Neuronal stem cell (in vitro differentiated cells): ENCODE measurements around the gene RING1.
A peak's percentile ranks its signal among the peaks of the same experiment; 100 is the strongest.

Experiments
- DNase-seq: peaks from one replicate; pipeline ENCODE4 v3.0.0-alpha.2; 2013; ENCODE audit warnings: low spot score
- H2AFZ ChIP-seq: one replicate; pipeline ENCODE4 v1.6.1; 2013; ENCODE audit warnings: mild to moderate bottlenecking, low read length, inconsistent platforms
- H2AK5ac ChIP-seq: 2 replicates; pipeline ENCODE4 v1.6.1; 2013; ENCODE audit warnings: low read depth, mild to moderate bottlenecking, inconsistent platforms, low read length, moderate library complexity, mixed read lengths
- H2BK120ac ChIP-seq: 2 replicates; pipeline ENCODE4 v1.6.1; 2013; ENCODE audit warnings: low read depth, mild to moderate bottlenecking, inconsistent platforms, low read length, moderate library complexity, mixed read lengths
- H2BK12ac ChIP-seq: one replicate; pipeline ENCODE4 v1.6.1; 2013; ENCODE audit warnings: low read length, inconsistent platforms
- H2BK15ac ChIP-seq: 2 replicates; pipeline ENCODE4 v1.6.1; 2013; ENCODE audit warnings: mild to moderate bottlenecking, low read length, inconsistent platforms, mixed read lengths
- H2BK5ac ChIP-seq: one replicate; pipeline ENCODE4 v1.6.1; 2013; ENCODE audit warnings: inconsistent platforms, mild to moderate bottlenecking, low read length, moderate library complexity
- H3K14ac ChIP-seq: one replicate; pipeline ENCODE4 v1.6.1; 2013; ENCODE audit warnings: low read length, inconsistent platforms
- H3K18ac ChIP-seq: 2 replicates; pipeline ENCODE4 v1.6.1; 2013; ENCODE audit warnings: low read length, inconsistent platforms
- H3K23ac ChIP-seq: 2 replicates; pipeline ENCODE4 v1.6.1; 2013; ENCODE audit warnings: low read depth, mild to moderate bottlenecking, mixed read lengths, low read length, inconsistent platforms; ENCODE audit not compliant: poor library complexity
- H3K27ac ChIP-seq: replicated peaks from 3 replicates; pipeline ENCODE4 v1.5.1; 2013; ENCODE audit warnings: low read length, inconsistent platforms
- H3K27me3 ChIP-seq, 3 experiments: 2 replicates each; pipeline ENCODE4 v1.6.1; 2013; ENCODE audit warnings: low read length in 3 of 3, mild to moderate bottlenecking in 2 of 3, inconsistent platforms in 1 of 3, low read depth in 1 of 3, mixed read lengths in 1 of 3, moderate library complexity in 1 of 3; ENCODE audit not compliant: control insufficient read depth in 3 of 3, insufficient read depth in 3 of 3
- H3K36me3 ChIP-seq, 2 donors: replicated peaks in 1 of 2; 2 replicates each; pipeline ENCODE4 v1.6.1; 2013; ENCODE audit warnings: low read length in 2 of 2; ENCODE audit not compliant: control insufficient read depth in 2 of 2, insufficient read depth in 2 of 2
- H3K4ac ChIP-seq: 2 replicates; pipeline ENCODE4 v1.6.1; 2013; ENCODE audit warnings: inconsistent platforms, mild to moderate bottlenecking, low read length, moderate library complexity
- H3K4me1 ChIP-seq, 2 donors: 1 replicate in 1 of 2; 2 replicates in 1 of 2; pipeline ENCODE4 v1.6.1; 2013; ENCODE audit warnings: low read length in 2 of 2, low read depth in 1 of 2; ENCODE audit not compliant: control insufficient read depth in 2 of 2, insufficient read depth in 1 of 2
- H3K4me2 ChIP-seq: one replicate; pipeline ENCODE4 v1.6.1; 2013; ENCODE audit warnings: mild to moderate bottlenecking, low read length, inconsistent platforms; ENCODE audit not compliant: insufficient read depth, poor library complexity, severe bottlenecking
- H3K4me3 ChIP-seq, 2 donors: 2 replicates each; pipeline ENCODE4 v1.5.1; 2013; ENCODE audit warnings: low read length in 2 of 2, mild to moderate bottlenecking in 2 of 2, inconsistent platforms in 1 of 2, moderate library complexity in 1 of 2
- H3K79me1 ChIP-seq: one replicate; pipeline ENCODE4 v1.6.1; 2013; ENCODE audit warnings: low read depth, mild to moderate bottlenecking, inconsistent platforms, low read length, moderate library complexity
- H3K9ac ChIP-seq: one replicate; pipeline ENCODE4 v1.6.1; 2013; ENCODE audit warnings: mild to moderate bottlenecking, low read depth, low read length, inconsistent platforms; ENCODE audit not compliant: poor library complexity
- H3K9me3 ChIP-seq, 2 donors: replicated peaks in 1 of 2; 2 replicates each; pipeline versions ENCODE3 to v1.6.1; 2013; ENCODE audit warnings: low read length in 2 of 2, mild to moderate bottlenecking in 2 of 2, inconsistent platforms in 1 of 2, low read depth in 1 of 2, mixed read lengths in 1 of 2, moderate library complexity in 1 of 2; ENCODE audit not compliant: control insufficient read depth in 2 of 2, insufficient read depth in 1 of 2
- H4K8ac ChIP-seq: one replicate; pipeline ENCODE4 v1.6.1; 2013; ENCODE audit warnings: low read depth, mild to moderate bottlenecking, inconsistent platforms, low read length, moderate library complexity
- H4K91ac ChIP-seq: one replicate; pipeline ENCODE4 v1.6.1; 2013; ENCODE audit warnings: low read length, low read depth, mild to moderate bottlenecking, inconsistent platforms; ENCODE audit not compliant: poor library complexity
- WGBS, 2 donors: extraction: QIAGEN DNeasy Blood & Tissue Kit; methylation state at CpG; one replicate each; pipeline ENCODE4 v1.1.7; 2013; ENCODE audit warnings: missing lambda C conversion rate in 2 of 2, mixed read lengths in 1 of 2; ENCODE audit not compliant: insufficient read length in 2 of 2, insufficient replicate concordance in 1 of 2; ENCODE audit errors: extremely low coverage in 2 of 2; 5-methylcytosine and 5-hydroxymethylcytosine counted together

Gene RING1

GRCh38 chr6:33203443-33204164 lies 4.7 kb upstream of the RING1 start:
- H3K27ac ChIP-seq: no peak overlapping the region
- WGBS, 2 donors: no CpG with 5 or more reads among the region's 7 CpGs

GRCh38 chr6:33204165-33204414 lies 4.2 kb upstream of the RING1 start:
- H3K27me3 ChIP-seq: no peaks in the 10 kb centered on the region
- H3K18ac ChIP-seq: no peak overlapping the region
- no peak overlapping the region for H3K14ac ChIP-seq
- no CpG with 5 or more reads among the region's 4 CpGs for WGBS, 2 donors
- no peak overlapping the region for H2BK120ac ChIP-seq
- H4K8ac ChIP-seq: no peak overlapping the region
- H3K36me3 ChIP-seq: peaks cover 22 to 35% of the 10 kb centered on the region in 2 donors
- no peak overlapping the region for H2AFZ ChIP-seq
- no peak for DNase-seq
- H3K4me3 ChIP-seq: peak overlapping the region in 1 of 2 donors; percentile 73
- no peak overlapping the region for H2BK15ac ChIP-seq
- no peak overlapping the region for H2BK12ac ChIP-seq
- H3K4me1 ChIP-seq: peaks cover 33 to 49% of the 10 kb centered on the region in 2 donors
- no peak overlapping the region for H3K27ac ChIP-seq
- no peak overlapping the region for H3K23ac ChIP-seq
- no peak overlapping the region for H2BK5ac ChIP-seq
- peak overlapping the region; percentile 87 for H3K4me2 ChIP-seq
- H3K9ac ChIP-seq: no peak overlapping the region
- no peak overlapping the region for H4K91ac ChIP-seq
- H2AK5ac ChIP-seq: no peak overlapping the region
- no peak overlapping the region for H3K4ac ChIP-seq
- no peaks in the 10 kb centered on the region for H3K9me3 ChIP-seq
- H3K79me1 ChIP-seq: peaks cover 14% of the 10 kb centered on the region

More at GRCh38 chr6:33203443-33204164, 4.7 kb upstream of the RING1 start:
- Histone ChIP-seq H2AK5ac (no peak overlapping the region), H4K8ac (no peak overlapping the region), H2AFZ (no peak overlapping the region), H2BK5ac (no peak overlapping the region), H3K4me1 (peaks cover 31 to 45% of the 10 kb centered on the region in 2 donors), H2BK15ac (no peak overlapping the region), H2BK12ac (no peak overlapping the region), H3K4ac (no peak overlapping the region), H3K4me3 (no peak overlapping the region), H3K18ac (no peak overlapping the region), H3K14ac (no peak overlapping the region), H2BK120ac (no peak overlapping the region), H3K23ac (no peak overlapping the region), H3K36me3 (peaks cover 22 to 30% of the 10 kb centered on the region in 2 donors), H3K9ac (no peak overlapping the region), H4K91ac (no peak overlapping the region), H3K27me3 (no peaks in the 10 kb centered on the region), H3K4me2 (no peak overlapping the region), H3K79me1 (peaks cover 14% of the 10 kb centered on the region), H3K9me3 (no peaks in the 10 kb centered on the region)
- DNase-seq: no peak

GRCh38 chr6:33204415-33205190 lies 3.7 kb upstream of the RING1 start, which contains the start of gene HSD17B8:
HSD17B8 (plus strand) TSS chr6:33204655; CDS start chr6:33204669, 14 bp downstream.
- peaks cover 12% of the 10 kb centered on the region for H3K79me1 ChIP-seq
- WGBS, 2 donors: no CpG with 5 or more reads among the region's 48 CpGs
- peak within 1 kb of the TSS; percentile 73 to 92 for H3K4me3 ChIP-seq
- peak within 1 kb of the TSS; percentile 85 for H2BK5ac ChIP-seq
- peak within 1 kb of the TSS; percentile 72 for H2AK5ac ChIP-seq
- no peak within 1 kb of the TSS for H4K8ac ChIP-seq
- H4K91ac ChIP-seq: no peak within 1 kb of the TSS
- peak within 1 kb of the TSS; percentile 56 for H2BK120ac ChIP-seq
- peaks cover 31 to 47% of the 10 kb centered on the region in 2 donors for H3K4me1 ChIP-seq
- H3K23ac ChIP-seq: peak within 1 kb of the TSS; percentile 87
- peaks cover 24 to 40% of the 10 kb centered on the region in 2 donors for H3K36me3 ChIP-seq
- H3K9me3 ChIP-seq: no peaks in the 10 kb centered on the region
- H2BK12ac ChIP-seq: peak within 1 kb of the TSS; percentile 65
- H2AFZ ChIP-seq: peak within 1 kb of the TSS; percentile 58
- H2BK15ac ChIP-seq: peak within 1 kb of the TSS; percentile 51
- H3K18ac ChIP-seq: peak within 1 kb of the TSS; percentile 93
- H3K27me3 ChIP-seq: no peaks in the 10 kb centered on the region
- no peak within 1 kb of the TSS for H3K14ac ChIP-seq
- peak; percentile 89 for DNase-seq
- peak within 1 kb of the TSS; percentile 20 for H3K4ac ChIP-seq
- H3K4me2 ChIP-seq: peak within 1 kb of the TSS; percentile 87
- peak within 1 kb of the TSS; percentile 91 for H3K9ac ChIP-seq
- H3K27ac ChIP-seq: peak within 1 kb of the TSS; percentile 69
